ENCODE data around the gene PEAR1. TPM values are rescaled to one million over a fixed set of nuclear protein-coding genes. Genes with fewer than 3 reads are reported as not detected.

Gene PEAR1
- total RNA-seq, 1 donor from 2014 or later, result not detected

- ATAC-seq (ENCODE audit: low read depth), result no peak
- CTCF ChIA-PET, result no interaction called here
- DNase-seq, result no peak
- POLR2A ChIA-PET, result no interaction called here
- no peaks in the 10 kb centered on the region for H3K36me3 Mint-ChIP-seq (ENCODE audit: low read depth)
- no peak overlapping the region for H3K4me3 Mint-ChIP-seq
- H3K4me1 Mint-ChIP-seq, result no peaks in the 10 kb centered on the region
- H3K27me3 Mint-ChIP-seq, result peaks cover 26% of the 10 kb centered on the region
- H3K27ac Mint-ChIP-seq, result no peak overlapping the region
- no peak for TF ChIP-seq CTCF (IDR thresholded peaks at IDR 0.05)
- no peaks in the 10 kb centered on the region for H3K9me3 Mint-ChIP-seq
- intact Hi-C loops (cut with micrococcal nuclease), result no loop called here
These were observed 18.2 kb upstream of the PEAR1 start for GRCh38 chr1:156875341-156875615.

GRCh38 chr1:156876281-156876680 lies 17.2 kb upstream of the PEAR1 start:
- intact Hi-C loops (cut with micrococcal nuclease), result no loop called here
- Mint-ChIP-seq H3K27me3 (peaks cover 33% of the 10 kb centered on the region), H3K36me3 (ENCODE audit: low read depth) (no peaks in the 10 kb centered on the region), H3K27ac (no peak overlapping the region), H3K4me1 (no peaks in the 10 kb centered on the region), H3K4me3 (no peak overlapping the region), H3K9me3 (no peaks in the 10 kb centered on the region)
- POLR2A ChIA-PET, result interaction anchor here (0.6 kb wide), 1 partner anchor 148 kb away, joined by 6 read pairs; the partner anchor contains the start of gene METTL25B
- DNase-seq (no peak), ATAC-seq (ENCODE audit: low read depth) (no peak)
- CTCF ChIA-PET, result no interaction called here
- TF ChIP-seq CTCF (IDR thresholded peaks at IDR 0.05), result no peak

- H3K36me3 Mint-ChIP-seq (ENCODE audit: low read depth), result no peaks in the 10 kb centered on the region
- peaks cover 36% of the 10 kb centered on the region for H3K27me3 Mint-ChIP-seq
- no peaks in the 10 kb centered on the region for H3K9me3 Mint-ChIP-seq
- intact Hi-C loops (cut with micrococcal nuclease), result no loop called here
- no peaks in the 10 kb centered on the region for H3K4me1 Mint-ChIP-seq
- no peak for TF ChIP-seq CTCF (IDR thresholded peaks at IDR 0.05)
- no peak for DNase-seq
- H3K27ac Mint-ChIP-seq, result no peak overlapping the region
- ChIA-PET POLR2A (no interaction called here), CTCF (no interaction called here)
- ATAC-seq (ENCODE audit: low read depth), result no peak
- no peak overlapping the region for H3K4me3 Mint-ChIP-seq
These were observed 15.9 kb upstream of the PEAR1 start for GRCh38 chr1:156877433-156878170.

GRCh38 chr1:156879876-156880275 lies 13.6 kb upstream of the PEAR1 start:
- H3K4me1 Mint-ChIP-seq, result no peaks in the 10 kb centered on the region
- H3K9me3 Mint-ChIP-seq, result no peaks in the 10 kb centered on the region
- CTCF ChIA-PET, result no interaction called here

GRCh38 chr1:156880473-156880872 lies 13.0 kb upstream of the PEAR1 start:
- no peak overlapping the region for H3K27ac Mint-ChIP-seq
- no peaks in the 10 kb centered on the region for H3K36me3 Mint-ChIP-seq (ENCODE audit: low read depth)
- CTCF ChIA-PET, result interaction anchor here (0.9 to 1.0 kb wide), 2 partner anchors 9 to 154 kb away, joined by 3 read pairs; no protein-coding TSS in a partner anchor
- POLR2A ChIA-PET, result no interaction called here
- intact Hi-C loops (cut with micrococcal nuclease), result no loop called here
- DNase-seq, result no peak
- no peaks in the 10 kb centered on the region for H3K9me3 Mint-ChIP-seq
- no peaks in the 10 kb centered on the region for H3K4me1 Mint-ChIP-seq
- no peak for TF ChIP-seq CTCF (IDR thresholded peaks at IDR 0.05)
- ATAC-seq (ENCODE audit: low read depth), result no peak
- H3K4me3 Mint-ChIP-seq, result no peak overlapping the region
- peaks cover 41% of the 10 kb centered on the region for H3K27me3 Mint-ChIP-seq

More at GRCh38 chr1:156879876-156880275, 13.6 kb upstream of the PEAR1 start:
- no peak for ATAC-seq (ENCODE audit: low read depth)
- intact Hi-C loops (cut with micrococcal nuclease), result no loop called here
- TF ChIP-seq CTCF (IDR thresholded peaks at IDR 0.05), result no peak
- POLR2A ChIA-PET, result no interaction called here
- no peak for DNase-seq
- Mint-ChIP-seq H3K36me3 (ENCODE audit: low read depth) (no peaks in the 10 kb centered on the region), H3K27ac (no peak overlapping the region), H3K27me3 (peaks cover 41% of the 10 kb centered on the region), H3K4me3 (no peak overlapping the region)

Data from activated B cell treated with CpG ODN at 0.5 μM for 24 hours (primary cell).